Keratinocyte (primary cell): ENCODE data around the gene KYNU. TPM values are rescaled to one million over a fixed set of nuclear protein-coding genes. Genes with fewer than 3 reads are reported as not detected.

Experiments used
- DNase-seq: peaks from one replicate; pipeline ENCODE4 v3.0.0-alpha.2; 2011; ENCODE audit warnings: low read depth, missing footprints, low spot score
- FAIRE-seq: peaks from 2 replicates; lab custom pipeline; 2011; peaks lifted over from hg19 to GRCh38; lab: Jason Lieb, UNC
- H2AFZ ChIP-seq: 2 replicates; pipeline ENCODE4 v1.6.0; 2012; ENCODE audit warnings: low read length, control low read depth, inconsistent platforms; ENCODE audit not compliant: control insufficient read depth
- H3K27ac ChIP-seq: 2 replicates; pipeline ENCODE4 v1.5.1; 2011; ENCODE audit warnings: low read length; ENCODE audit not compliant: control insufficient read depth, insufficient read depth
- H3K27me3 ChIP-seq: 3 replicates; pipeline ENCODE4 v1.6.0; 2011; ENCODE audit warnings: low read length; ENCODE audit not compliant: control insufficient read depth, insufficient read depth; ENCODE audit errors: extremely low read depth
- H3K36me3 ChIP-seq, 2 experiments: 2 replicates in 1 of 2; 3 replicates in 1 of 2; pipeline ENCODE4 v1.5.1; 2011; ENCODE audit warnings: low read length in 2 of 2, mild to moderate bottlenecking in 1 of 2; ENCODE audit not compliant: control insufficient read depth in 2 of 2, insufficient read depth in 2 of 2; ENCODE audit errors: extremely low read depth in 1 of 2
- H3K4me1 ChIP-seq: 3 replicates; pipeline ENCODE4 v1.5.1; 2011; ENCODE audit warnings: low read length; ENCODE audit not compliant: control insufficient read depth, insufficient read depth; ENCODE audit errors: extremely low read depth
- H3K4me2 ChIP-seq: 3 replicates; pipeline ENCODE4 v1.6.0; 2011; ENCODE audit warnings: low read depth, low read length; ENCODE audit not compliant: control insufficient read depth, insufficient read depth; ENCODE audit errors: extremely low read depth
- H3K4me3 ChIP-seq, 3 experiments: fragments of 200-600 bp in 1 of 3; sonication (generic) in 1 of 3; 2 replicates in 2 of 3; 3 replicates in 1 of 3; pipeline ENCODE4 v1.5.1; 2011 to 2016; ENCODE audit warnings: low read length in 3 of 3, mild to moderate bottlenecking in 3 of 3, control low read depth in 2 of 3, inconsistent platforms in 1 of 3, low read depth in 1 of 3, mixed read lengths in 1 of 3, mixed run types in 1 of 3, moderate library complexity in 1 of 3; ENCODE audit not compliant: control insufficient read depth in 2 of 3, insufficient read depth in 2 of 3; ENCODE audit errors: extremely low read depth in 1 of 3
- H3K79me2 ChIP-seq: 2 replicates; pipeline ENCODE4 v1.6.0; 2012; ENCODE audit warnings: low read length; ENCODE audit not compliant: control insufficient read depth, insufficient read depth
- H3K9ac ChIP-seq: 3 replicates; pipeline ENCODE4 v1.6.0; 2011; ENCODE audit warnings: low read length; ENCODE audit not compliant: control insufficient read depth, insufficient read depth; ENCODE audit errors: extremely low read depth
- H3K9me1 ChIP-seq: 3 replicates; pipeline ENCODE4 v1.6.0; 2011; ENCODE audit warnings: low read length; ENCODE audit not compliant: control insufficient read depth, insufficient read depth; ENCODE audit errors: extremely low read depth
- H3K9me3 ChIP-seq: 2 replicates; pipeline ENCODE4 v1.5.1; 2012; ENCODE audit warnings: low read depth, low read length; ENCODE audit not compliant: control insufficient read depth
- H4K20me1 ChIP-seq: 3 replicates; pipeline ENCODE4 v1.6.0; 2011; ENCODE audit warnings: low read length; ENCODE audit not compliant: control insufficient read depth, insufficient read depth; ENCODE audit errors: extremely low read depth
- CTCF ChIP-seq, 3 experiments: IDR thresholded peaks in 1 of 3; conservative IDR thresholded peaks in 1 of 3; optimal IDR thresholded peaks in 1 of 3; 2 replicates in 2 of 3; 3 replicates in 1 of 3; pipeline versions ENCODE3 to v1.5.1; 2011; ENCODE audit warnings: low read length in 3 of 3, mild to moderate bottlenecking in 3 of 3, moderate library complexity in 2 of 3, control low read depth in 1 of 3, inconsistent platforms in 1 of 3; ENCODE audit not compliant: insufficient read depth in 2 of 3; ENCODE audit errors: extremely low read depth in 1 of 3
- EZH2 ChIP-seq: IDR thresholded peaks from one replicate; pipeline ENCODE4 v1.6.1; 2012; ENCODE audit warnings: inconsistent platforms, mild to moderate bottlenecking, low read length, moderate library complexity
- dilution Hi-C: fragments of 300-500 bp; cut with MboI; formaldehyde crosslinking; loops from one replicate; pipeline ENCODE4 v1.7.0; 2020; ENCODE audit warnings: low sequenced_read_pairs; ENCODE audit not compliant: extremely low pct_ligation_motif_present
- polyA plus RNA-seq, 5 experiments: library from polyadenylated mRNA; depleted of rRNA in 3 of 5; stranded (reverse) in 3 of 5; stranded (forward) in 1 of 5; unstranded in 1 of 5; fragments of >200 nt; gene quantifications; 1 replicate in 1 of 5; 2 replicates in 3 of 5; 3 replicates in 1 of 5; pipeline versions ENCODE4 v1.2.1 to v1.2.3, GENCODE V29; 2011 to 2012; ENCODE audit warnings: missing spikeins in 2 of 5, low read depth in 1 of 5, low replicate concordance in 1 of 5

The KYNU gene
- polyA plus RNA-seq, 1 donor (not counting 4 experiments of a cell fraction or from before 2014, with no cell fraction given): 3.9 TPM

- Histone ChIP-seq H3K4me2 (peak overlapping the region; percentile 8), H3K79me2 (no peaks in the 10 kb centered on the region), H2AFZ (peak overlapping the region; percentile 86), H3K9me3 (no peaks in the 10 kb centered on the region), H4K20me1 (no peaks in the 10 kb centered on the region), H3K9ac (no peak overlapping the region), H3K4me1 (peaks cover 27% of the 10 kb centered on the region), H3K36me3 (no peaks in the 10 kb centered on the region), H3K4me3 (no peak overlapping the region), H3K9me1 (no peaks in the 10 kb centered on the region), H3K27ac (peak overlapping the region; percentile 18), H3K27me3 (no peaks in the 10 kb centered on the region)
- TF ChIP-seq CTCF (optimal IDR thresholded peaks at IDR 0.05 in 1 of 3, IDR thresholded peaks at IDR 0.05 in 1 of 3, conservative IDR thresholded peaks at IDR 0.05 in 1 of 3; ENCODE audit: extremely low read depth in 1 of 3, insufficient read depth in 2 of 3, low read length in 3 of 3): no peak
- TF ChIP-seq EZH2: no peak
- DNase-seq (no peak), FAIRE-seq (no peak)
- dilution Hi-C loops: no loop called here
Observed at GRCh38 chr2:142865924-142866323, 11.5 kb upstream of the KYNU start.

DNA sequence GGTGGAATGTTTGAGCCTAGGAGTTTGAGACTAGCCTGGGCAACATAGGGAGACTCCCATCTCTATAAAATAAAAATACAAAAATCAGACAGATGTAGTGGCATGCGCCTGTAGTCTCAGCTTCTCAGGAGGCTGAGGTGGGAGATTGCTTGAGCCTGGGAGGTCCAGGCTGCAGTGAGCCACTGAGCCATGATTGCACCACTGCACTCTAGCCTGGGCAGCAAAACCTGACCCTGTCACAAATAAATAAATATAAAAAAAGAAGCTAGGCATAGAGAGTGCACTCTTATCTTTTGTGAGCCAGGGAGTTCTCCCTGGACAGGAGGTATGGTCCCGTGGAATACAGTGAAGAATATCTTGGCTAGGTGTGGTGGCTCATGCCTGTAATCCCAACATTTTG lies 11.0 kb upstream of the KYNU start:
- dilution Hi-C loops: no loop called here
- FAIRE-seq (no peak), DNase-seq (no peak)
- Histone ChIP-seq H2AFZ (no peak overlapping the region), H3K27ac (peak overlapping the region; percentile 93), H4K20me1 (no peaks in the 10 kb centered on the region), H3K4me2 (no peak overlapping the region), H3K4me3 (no peak overlapping the region), H3K36me3 (no peaks in the 10 kb centered on the region), H3K9me1 (no peaks in the 10 kb centered on the region), H3K9me3 (no peaks in the 10 kb centered on the region), H3K9ac (peak overlapping the region; percentile 46), H3K4me1 (peaks cover 27% of the 10 kb centered on the region), H3K79me2 (no peaks in the 10 kb centered on the region), H3K27me3 (no peaks in the 10 kb centered on the region)
- no peak for TF ChIP-seq EZH2
- TF ChIP-seq CTCF (optimal IDR thresholded peaks at IDR 0.05 in 1 of 3, IDR thresholded peaks at IDR 0.05 in 1 of 3, conservative IDR thresholded peaks at IDR 0.05 in 1 of 3; ENCODE audit: extremely low read depth in 1 of 3, insufficient read depth in 2 of 3, low read length in 3 of 3): no peak
